Stimulated activated naive CD4-positive, alpha-beta T cell (primary cell): ENCODE measurements around the gene LYPLAL1.
"Not testable (repeated sequence)": the region's sequence is repeated elsewhere in the genome, so short reads cannot be mapped to it uniquely, and the experiment has no call there.

Experiments used
- DNase-seq, 6 experiments: peaks; one replicate each; lab custom pipeline; 2025; lab: John Stamatoyannopoulos, UW

The LYPLAL1 gene

GRCh38 chr1:219163401-219163954 lies 10.2 kb upstream of the LYPLAL1 start:
- no peak for DNase-seq

- no peak for DNase-seq
These were observed 2.3 kb upstream of the LYPLAL1 start for GRCh38 chr1:219171192-219171935.

DNA sequence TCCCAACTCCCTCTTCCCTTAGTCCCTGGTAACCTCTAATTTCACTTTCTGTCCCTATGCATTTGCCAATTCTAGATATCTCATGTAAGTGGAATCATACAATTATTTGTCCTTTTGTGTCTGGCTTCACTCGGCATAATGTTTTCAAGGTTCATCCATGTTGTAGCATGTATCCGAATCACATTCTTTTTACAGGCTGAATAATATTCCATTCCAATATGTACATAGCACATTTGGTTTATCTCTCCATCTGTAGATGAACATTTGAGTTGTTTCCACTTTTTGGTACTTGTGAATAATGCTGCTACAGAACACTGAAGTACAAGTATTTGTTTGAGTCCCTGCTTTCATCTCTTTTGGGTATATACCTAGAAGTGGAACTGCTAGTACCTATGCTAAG lies 857 bp upstream of the LYPLAL1 start:
- peak in 1 of 6 experiments; percentile 8 for DNase-seq

- DNase-seq, result no peak
These were observed 282 bp upstream of the LYPLAL1 start for GRCh38 chr1:219173434-219173757.

GRCh38 chr1:219174460-219175211 lies 958 bp downstream of the LYPLAL1 start:
- peak in 4 of 6 experiments; percentile 6 to 45 (median 27) for DNase-seq

GRCh38 chr1:219175212-219175564 lies 1.5 kb downstream of the LYPLAL1 start:
- no peak for DNase-seq

DNA sequence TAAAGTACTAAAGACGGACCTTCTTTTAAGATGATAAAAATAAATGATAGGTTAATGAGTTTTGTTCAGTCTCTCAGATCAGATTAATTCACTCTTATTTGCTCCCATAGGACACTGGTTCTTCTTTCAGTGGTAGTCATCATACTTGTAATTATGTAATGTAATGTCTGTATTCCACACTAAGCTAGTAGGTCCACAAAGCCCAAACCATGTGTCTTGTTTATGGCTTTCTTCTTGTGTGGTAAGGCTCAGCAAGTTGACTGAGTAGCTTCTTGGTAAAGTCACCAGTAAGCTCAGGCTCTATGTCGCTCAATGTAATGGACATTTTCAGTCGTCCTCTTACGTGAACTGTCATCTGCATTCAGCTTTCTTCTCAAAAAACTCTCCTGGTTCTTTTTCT lies 2.5 kb downstream of the LYPLAL1 start:
- DNase-seq, result no peak

- no peak for DNase-seq
These were observed 3.7 kb downstream of the LYPLAL1 start for GRCh38 chr1:219177363-219177762.

- no peak for DNase-seq
These were observed 4.3 kb downstream of the LYPLAL1 start for GRCh38 chr1:219177940-219178339.

DNA sequence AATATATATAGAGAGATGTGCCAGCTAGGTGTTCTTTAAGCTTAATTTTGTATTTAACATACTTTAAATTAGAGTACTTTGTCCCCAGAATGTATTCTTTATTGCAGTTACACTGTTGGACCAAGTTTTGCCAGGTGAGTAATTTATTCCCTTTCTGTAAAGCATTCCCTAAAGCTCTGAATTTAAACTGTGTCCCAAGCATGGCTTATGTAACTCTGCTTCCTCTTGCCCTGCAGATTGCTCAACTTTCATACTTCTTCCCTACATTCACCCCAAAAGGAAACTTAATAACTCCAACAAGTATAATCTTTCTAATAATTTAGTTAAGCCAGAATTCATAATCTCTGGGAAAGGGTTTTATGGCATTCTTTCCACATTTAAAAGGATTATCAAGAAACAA lies 5.6 kb downstream of the LYPLAL1 start:
- DNase-seq, result no peak

GRCh38 chr1:219184337-219184736 lies 10.7 kb downstream of the LYPLAL1 start:
- DNase-seq, result no peak

- no peak for DNase-seq
These were observed 11.9 kb downstream of the LYPLAL1 start for GRCh38 chr1:219185486-219186117.

DNA sequence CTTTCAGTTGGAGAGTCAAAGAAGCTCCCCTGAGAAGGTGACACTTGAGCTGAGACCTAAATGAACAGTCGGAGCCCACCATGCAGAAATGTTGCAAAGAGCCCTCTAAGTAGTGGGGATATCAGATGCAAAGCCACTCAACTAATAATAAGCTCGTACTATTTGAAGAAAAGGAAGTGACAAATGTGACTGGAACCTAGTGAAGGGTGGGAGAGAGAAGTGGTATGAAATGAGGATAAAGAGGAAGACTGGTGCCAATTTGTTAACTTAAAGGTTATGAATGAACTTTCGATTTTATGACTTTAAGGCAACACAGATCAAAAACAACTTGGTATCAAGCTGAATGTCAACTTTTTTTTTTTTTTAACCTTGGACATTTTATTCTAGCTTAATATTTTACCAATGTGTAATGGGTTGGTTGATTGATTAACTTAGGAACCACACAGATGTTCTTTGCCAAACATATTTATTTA lies 14.7 kb downstream of the LYPLAL1 start:
- no peak for DNase-seq

DNA sequence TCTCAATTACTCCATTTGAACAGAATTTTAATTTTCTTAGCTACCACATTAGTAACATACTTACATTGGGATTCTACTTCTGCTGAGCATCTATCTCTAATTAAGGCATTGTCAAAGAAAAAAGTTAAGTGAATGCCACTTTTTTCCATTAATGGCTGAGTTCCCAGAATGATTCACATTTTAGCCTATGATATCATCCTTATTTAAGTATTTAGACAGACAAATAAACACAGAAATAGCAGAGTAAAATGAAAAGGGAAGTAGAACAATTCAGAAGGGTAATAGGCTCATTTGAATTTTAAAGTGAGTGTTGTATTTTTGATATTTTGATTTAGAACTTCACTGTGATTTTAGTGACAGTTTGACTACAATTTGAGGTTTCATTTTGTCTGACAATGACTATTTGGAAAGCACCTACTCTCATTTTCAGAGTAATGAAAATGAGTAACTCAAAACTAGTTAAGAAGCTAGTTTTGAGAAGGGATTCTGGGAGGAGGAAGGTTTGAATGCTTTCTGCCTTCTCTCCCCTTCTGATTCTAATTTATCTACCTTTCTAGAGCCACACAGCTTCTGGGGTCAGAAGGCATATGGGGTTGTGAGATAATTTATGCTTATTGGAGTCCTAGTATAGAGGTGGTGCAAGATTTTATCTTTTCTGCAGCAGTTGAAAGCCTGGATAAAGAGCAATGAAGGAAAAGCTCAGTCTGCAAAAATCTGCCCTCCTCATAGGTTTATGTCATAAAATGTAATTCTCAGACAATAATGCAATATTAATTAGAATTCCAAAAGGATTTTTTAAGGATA lies 15.5 kb downstream of the LYPLAL1 start:
- DNase-seq, result no peak

- DNase-seq, result no peak
These were observed 16.3 kb downstream of the LYPLAL1 start for GRCh38 chr1:219189952-219190351.

DNA sequence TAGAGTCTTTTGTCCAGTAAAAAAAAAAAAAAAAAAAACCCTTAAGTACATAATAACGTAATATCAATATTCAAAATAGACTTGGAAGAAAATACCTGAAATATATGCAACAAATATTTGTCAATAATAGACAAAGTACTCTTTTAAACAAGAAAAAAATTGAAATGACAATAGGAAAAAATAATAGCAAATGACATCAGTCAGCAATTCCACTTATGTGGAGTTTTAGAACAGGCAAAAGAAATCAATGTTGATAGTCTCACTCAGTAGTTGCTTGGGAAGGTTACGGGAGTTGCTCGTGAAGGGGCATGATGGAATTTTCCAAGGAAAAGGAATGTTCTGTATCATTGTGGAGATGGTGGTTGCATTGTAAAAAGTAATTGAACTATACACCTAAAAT lies 16.9 kb downstream of the LYPLAL1 start:
- no peak for DNase-seq

GRCh38 chr1:219195833-219196232 lies 22.2 kb downstream of the LYPLAL1 start:
- DNase-seq, result not testable (repeated sequence)

- no peak for DNase-seq
These were observed 28.0 kb downstream of the LYPLAL1 start for GRCh38 chr1:219201656-219202055.

GRCh38 chr1:219202567-219202966 lies 28.9 kb downstream of the LYPLAL1 start:
- no peak for DNase-seq

DNA sequence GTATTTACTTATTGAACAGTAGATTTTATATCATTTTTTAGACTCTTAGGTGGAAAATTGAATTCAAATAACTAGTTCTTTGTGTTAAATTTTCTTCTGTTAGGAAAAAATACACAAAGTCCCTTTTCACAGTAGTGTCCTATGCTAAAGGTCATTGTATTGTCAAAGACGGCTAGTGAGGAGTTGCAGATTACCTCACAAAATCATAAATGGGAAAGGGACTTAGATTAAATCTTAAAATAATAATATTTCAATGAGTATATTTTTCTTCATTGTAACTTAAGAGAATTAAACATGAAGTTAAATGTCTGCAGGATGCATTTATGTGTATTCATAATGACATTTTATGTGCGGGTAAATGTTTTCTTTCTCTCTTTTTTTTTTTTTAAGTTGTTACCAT lies 32.7 kb downstream of the LYPLAL1 start:
- no peak for DNase-seq

DNA sequence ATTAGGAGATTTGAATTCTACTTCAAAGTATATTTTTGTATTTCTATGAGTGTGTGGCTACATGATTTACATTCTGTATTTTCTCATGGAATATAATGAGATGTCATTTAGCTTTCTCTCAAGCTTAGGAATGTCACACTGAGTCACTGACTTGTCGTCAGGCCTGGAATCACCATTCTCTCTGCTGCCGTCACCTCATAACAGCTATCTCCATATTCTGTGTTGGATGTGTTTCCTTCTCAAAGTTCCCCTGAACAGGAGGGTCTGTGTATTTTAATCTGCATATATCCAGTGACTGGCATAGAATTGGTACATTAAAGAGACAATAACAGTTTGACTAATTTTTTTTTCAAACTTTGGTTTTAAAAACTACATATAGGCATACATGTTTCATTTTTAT lies 35.9 kb downstream of the LYPLAL1 start:
- DNase-seq, result no peak

- no peak for DNase-seq
These were observed 36.4 kb downstream of the LYPLAL1 start for GRCh38 chr1:219210067-219210466.
